Endothelial cell of umbilical vein (primary cell): ENCODE measurements around the gene R3HCC1L. TPM values are rescaled to one million over a fixed set of nuclear protein-coding genes. Genes with fewer than 3 reads are reported as not detected.

Experiments
- BruUV-seq: library from RNA; stranded (reverse); fragments of 400-500 nt; replicated peaks from 2 replicates; lab custom pipeline; 2021; lab: Mats Ljungman, UMichigan
- CTCF ChIA-PET: fragments of 300-600, 350-600 bp; sonication (Branson Sonifier 250); formaldehyde crosslinking; loops from one replicate; lab custom pipeline; 2021; ENCODE audit warnings: antibody characterized with exemption, inconsistent platforms; lab: Charles Lee
- POLR2A ChIA-PET: fragments of 300-600, 350-600 bp; sonication (Branson Sonifier 250); formaldehyde crosslinking; loops from one replicate; lab custom pipeline; 2021; ENCODE audit warnings: antibody characterized with exemption, inconsistent platforms; lab: Charles Lee
- DNase-seq: peaks from one replicate; pipeline ENCODE4 v3.0.0-alpha.2; 2011; ENCODE audit warnings: low read depth, low spot score
- FAIRE-seq: peaks from 2 replicates; lab custom pipeline; 2011; peaks lifted over from hg19 to GRCh38; lab: Jason Lieb, UNC
- H2AFZ ChIP-seq: 2 replicates; pipeline ENCODE4 v1.6.0; 2012; ENCODE audit warnings: low read depth, low read length, control low read depth, inconsistent platforms
- H3K27ac ChIP-seq: 2 replicates; pipeline ENCODE4 v1.5.1; 2011; ENCODE audit warnings: low read depth, mild to moderate bottlenecking, control low read depth, low read length, moderate library complexity; ENCODE audit not compliant: insufficient read depth
- H3K27me3 ChIP-seq, 2 experiments: 2 replicates each; pipeline versions ENCODE4 v1.6.0 to v1.6.1; 2011; ENCODE audit warnings: low read length in 2 of 2, mixed read lengths in 1 of 2; ENCODE audit not compliant: control insufficient read depth in 2 of 2, insufficient read depth in 2 of 2
- H3K36me3 ChIP-seq, 2 experiments: 2 replicates in 1 of 2; 3 replicates in 1 of 2; pipeline ENCODE4 v1.5.1; 2011; ENCODE audit warnings: low read length in 2 of 2, mild to moderate bottlenecking in 1 of 2, moderate library complexity in 1 of 2; ENCODE audit not compliant: control insufficient read depth in 2 of 2, insufficient read depth in 2 of 2; ENCODE audit errors: extremely low read depth in 1 of 2
- H3K4me1 ChIP-seq: 3 replicates; pipeline ENCODE4 v1.5.1; 2011; ENCODE audit warnings: mild to moderate bottlenecking, low read length; ENCODE audit not compliant: control insufficient read depth, insufficient read depth; ENCODE audit errors: extremely low read depth
- H3K4me2 ChIP-seq: 2 replicates; pipeline ENCODE4 v1.6.1; 2011; ENCODE audit warnings: low read length, control low read depth, mixed read lengths; ENCODE audit not compliant: insufficient read depth
- H3K4me3 ChIP-seq, 3 experiments: fragments of 200-600 bp in 1 of 3; sonication (generic), shearing (Covaris generic) in 1 of 3; replicated peaks in 1 of 3; 2 replicates each; pipeline ENCODE4 v1.5.1; 2011 to 2016; ENCODE audit warnings: control low read depth in 3 of 3, low read length in 3 of 3, mild to moderate bottlenecking in 2 of 3, inconsistent platforms in 1 of 3, low read depth in 1 of 3, moderate library complexity in 1 of 3; ENCODE audit not compliant: insufficient read depth in 1 of 3
- H3K79me2 ChIP-seq: 2 replicates; pipeline ENCODE4 v1.6.0; 2012; ENCODE audit warnings: low read length, inconsistent platforms; ENCODE audit not compliant: control insufficient read depth, insufficient read depth
- H3K9ac ChIP-seq: replicated peaks from 2 replicates; pipeline ENCODE3; 2011; ENCODE audit warnings: low read length, control low read depth; ENCODE audit not compliant: insufficient read depth; ENCODE audit errors: extremely low read depth
- H3K9me1 ChIP-seq: replicated peaks from 3 replicates; pipeline ENCODE4 v1.6.0; 2011; ENCODE audit warnings: mild to moderate bottlenecking, low read length; ENCODE audit not compliant: control insufficient read depth, insufficient read depth; ENCODE audit errors: extremely low read depth
- H3K9me3 ChIP-seq: replicated peaks from 2 replicates; pipeline ENCODE4 v1.5.1; 2012; ENCODE audit warnings: low read length, inconsistent platforms; ENCODE audit not compliant: control insufficient read depth, insufficient read depth
- H4K20me1 ChIP-seq: replicated peaks from 2 replicates; pipeline ENCODE3; 2011; ENCODE audit warnings: mild to moderate bottlenecking, low read length; ENCODE audit not compliant: control insufficient read depth, insufficient read depth; ENCODE audit errors: extremely low read depth
- CTCF ChIP-seq, 2 donors: IDR thresholded peaks; 1 replicate in 1 of 2; 2 replicates in 1 of 2; pipeline ENCODE4 v1.5.1; 2011; ENCODE audit warnings: low read length in 2 of 2, mild to moderate bottlenecking in 2 of 2, moderate library complexity in 2 of 2, control low read depth in 1 of 2, inconsistent platforms in 1 of 2, low read depth in 1 of 2; ENCODE audit not compliant: insufficient read depth in 1 of 2; ENCODE audit errors: extremely low read depth in 1 of 2
- EZH2 ChIP-seq: IDR thresholded peaks from 2 replicates; pipeline ENCODE4 v1.6.1; 2012; ENCODE audit warnings: borderline replicate concordance, low read depth, mild to moderate bottlenecking, moderate library complexity, low read length, inconsistent platforms; ENCODE audit not compliant: severe bottlenecking
- FOS ChIP-seq: IDR thresholded peaks from 2 replicates; pipeline ENCODE4 v1.6.1; 2011; ENCODE audit warnings: mild to moderate bottlenecking, low read length, moderate library complexity, borderline replicate concordance; ENCODE audit not compliant: insufficient read depth
- GATA2 ChIP-seq: IDR thresholded peaks from 2 replicates; pipeline ENCODE4 v1.7.0; 2011; ENCODE audit warnings: low read depth, mild to moderate bottlenecking, moderate library complexity, mixed read lengths, low read length; ENCODE audit not compliant: insufficient read length, insufficient read depth
- JUN ChIP-seq: IDR thresholded peaks from 2 replicates; pipeline ENCODE4 v1.6.1; 2011; ENCODE audit warnings: borderline replicate concordance, low read depth; ENCODE audit not compliant: insufficient read length, insufficient read depth
- MAX ChIP-seq: IDR thresholded peaks from 2 replicates; pipeline ENCODE4 v1.6.1; 2011; ENCODE audit not compliant: insufficient read depth, insufficient read length
- MYC ChIP-seq: IDR thresholded peaks from one replicate; pipeline ENCODE4 v1.6.1; 2011; ENCODE audit warnings: mild to moderate bottlenecking, low read depth, low read length
- POLR2A ChIP-seq: IDR thresholded peaks from 2 replicates; pipeline ENCODE4 v1.6.1; 2012; ENCODE audit warnings: low read depth, mild to moderate bottlenecking, control low read depth, low read length
- POLR2AphosphoS5 ChIP-seq: IDR thresholded peaks from 2 replicates; pipeline ENCODE4 v1.6.1; 2012; ENCODE audit warnings: low read depth, mild to moderate bottlenecking, control low read depth, low read length, moderate library complexity; ENCODE audit not compliant: insufficient read depth
- dilution Hi-C: fragments of 300-500 bp; cut with MboI; formaldehyde crosslinking; loops from one replicate; pipeline ENCODE4 v1.15.0; 2019; ENCODE audit warnings: low sequenced_read_pairs; ENCODE audit not compliant: extremely low pct_ligation_motif_present
- intact Hi-C: fragments of 100-400 bp; cut with micrococcal nuclease; formaldehyde crosslinking; loops from one replicate; pipeline ENCODE4 v1.10.0; 2022
- polyA plus RNA-seq, 4 experiments: library from polyadenylated mRNA; depleted of rRNA in 3 of 4; stranded (reverse) in 3 of 4; unstranded in 1 of 4; fragments of >200 nt; gene quantifications; 2 replicates each; pipeline versions ENCODE4 v1.2.1 to v1.2.3, GENCODE V29; 2011 to 2012; ENCODE audit warnings: missing spikeins in 1 of 4
- total RNA-seq: library from RNA; stranded (reverse); gene quantifications from 2 replicates; pipeline ENCODE4 v1.2.3, GENCODE V29; 2021

The R3HCC1L gene
- total and polyA plus RNA-seq, 2 donors (not counting 3 experiments of a cell fraction or from before 2014, with no cell fraction given): 6.3 to 12.4 TPM

GRCh38 chr10:98224509-98224908, 90.1 kb downstream of the R3HCC1L start:
- FAIRE-seq (no peak), DNase-seq (no peak)
- no TSS peak for BruUV-seq
- Histone ChIP-seq H3K4me2 (no peak overlapping the region), H3K36me3 (no peaks in the 10 kb centered on the region), H3K9me1 (no peaks in the 10 kb centered on the region), H4K20me1 (no peaks in the 10 kb centered on the region), H3K27ac (no peak overlapping the region), H3K9ac (no peak overlapping the region), H3K79me2 (peaks cover 8% of the 10 kb centered on the region), H3K4me1 (peaks cover 14% of the 10 kb centered on the region), H3K27me3 (no peaks in the 10 kb centered on the region), H3K9me3 (no peaks in the 10 kb centered on the region), H2AFZ (no peak overlapping the region), H3K4me3 (no peak overlapping the region)
- POLR2A ChIA-PET: no interaction called here
- CTCF ChIA-PET: interaction anchor here (0.9 to 1.8 kb wide), 4 partner anchors 20 to 183 kb away, joined by 3 to 5 read pairs (median 4); no protein-coding TSS in a partner anchor
- dilution Hi-C loops: no loop called here
- intact Hi-C loops: no loop called here
- TF ChIP-seq MAX (no peak), CTCF (IDR thresholded peaks at IDR 0.05; ENCODE audit: extremely low read depth in 1 of 2, insufficient read depth in 1 of 2, low read depth in 1 of 2, low read length in 2 of 2) (no peak), EZH2 (no peak), POLR2A (no peak), GATA2 (no peak), JUN (no peak), MYC (no peak), POLR2AphosphoS5 (no peak), FOS (no peak)
